Measurements from ENCODE around the gene TEKT5. TPM values are rescaled to one million over a fixed set of nuclear protein-coding genes. Genes with fewer than 3 reads are reported as not detected.

TEKT5 gene
- total and polyA plus RNA-seq, 9 of the 15 experiments (the other 6 are each of a cell fraction or from before 2014, with no cell fraction given): 0.10 to 0.19 TPM; not detected in 7

- POLR2A ChIA-PET: no interaction called here
- no peak overlapping the region for H3K4me3 ChIP-seq
- H3K9ac ChIP-seq (ENCODE audit: insufficient read depth in 1 of 2, low read depth in 2 of 2, low read length in 2 of 2): no peak overlapping the region
- H3K36me3 ChIP-seq (ENCODE audit: control insufficient read depth, insufficient read depth, low read length): no peaks in the 10 kb centered on the region
- no peaks in the 10 kb centered on the region for H3K9me3 ChIP-seq (replicated peaks; ENCODE audit: control insufficient read depth, insufficient read depth, low read depth, low read length)
- no peak overlapping the region for H2AFZ ChIP-seq (ENCODE audit: low read depth, low read length)
- intact Hi-C loops (cut with micrococcal nuclease) (no loop called here), in situ Hi-C loops (cut with MboI) (no loop called here)
- no TSS peak for BruUV-seq (replicated peaks)
- no peaks in the 10 kb centered on the region for H3K79me2 ChIP-seq (ENCODE audit: control insufficient read depth, insufficient read depth, low read length)
- no peak for DNase-seq (ENCODE audit: extremely low read depth in 1 of 4, low spot score in 3 of 4)
- 0% methylated on average over 1 of the region's 1 CpG for WGBS (ENCODE audit: insufficient coverage, low coverage, missing lambda C conversion rate)
- ATAC-seq: no peak
- no peak overlapping the region for H3K27ac ChIP-seq (ENCODE audit: extremely low read depth, low read depth, low read length)
- H3K4me2 ChIP-seq (ENCODE audit: insufficient read depth, low read length): no peak overlapping the region
- no peak for FAIRE-seq
- H3K9me1 ChIP-seq (ENCODE audit: control insufficient read depth, insufficient read depth, low read length): no peaks in the 10 kb centered on the region
- no peaks in the 10 kb centered on the region for H4K20me1 ChIP-seq (replicated peaks; ENCODE audit: control insufficient read depth, insufficient read depth, low read length)
- H3K27me3 ChIP-seq (ENCODE audit: control insufficient read depth in 2 of 2, insufficient read depth in 2 of 2, low read length in 2 of 2): peaks cover 3 to 5% of the 10 kb centered on the region in 2 experiments; a peak in 3 of 5 replicates
- CTCF ChIA-PET (ENCODE audit: low intra/inter-chr PET ratio): no interaction called here
- H3K4me1 ChIP-seq (replicated peaks in 1 of 2; ENCODE audit: control insufficient read depth in 2 of 2, insufficient read depth in 2 of 2, low read length in 2 of 2): no peaks in the 10 kb centered on the region
- no peak for TF ChIP-seq MCM7 (IDR thresholded peaks at IDR 0.05)
- TF ChIP-seq ZBTB5 (IDR thresholded peaks at IDR 0.05): no peak
- TF ChIP-seq NR0B1 (IDR thresholded peaks at IDR 0.05; ENCODE audit: partially characterized antibody): no peak
- TF ChIP-seq IFI16 (CRISPR knock-in tag; IDR thresholded peaks at IDR 0.05): no peak
- TF ChIP-seq RFX1 (IDR thresholded peaks at IDR 0.05): no peak
- TF ChIP-seq ZNF324 (CRISPR knock-in tag; IDR thresholded peaks at IDR 0.05): no peak
- no peak for TF ChIP-seq THAP12 (CRISPR knock-in tag; IDR thresholded peaks at IDR 0.05)
- no peak for TF ChIP-seq TSC22D4 (tag; IDR thresholded peaks at IDR 0.05)
- no peak for TF ChIP-seq ZHX1 (conservative IDR thresholded peaks at IDR 0.05; ENCODE audit: low read length)
- no peak for TF ChIP-seq YBX1 (IDR thresholded peaks at IDR 0.05)
Observed at GRCh38 chr16:10699756-10700155, 5.0 kb upstream of the TEKT5 start.
